ENCODE results near the gene ACY1.
A peak's percentile ranks its signal among the peaks of the same experiment; 100 is the strongest.
"Not testable (repeated sequence)": the region's sequence is repeated elsewhere in the genome, so short reads cannot be mapped to it uniquely, and the experiment has no call there.

Gene ACY1

GRCh38 chr3:51986010-51986947 lies 2.9 kb downstream of the ACY1 start:
- no peak for DNase-seq

DNA sequence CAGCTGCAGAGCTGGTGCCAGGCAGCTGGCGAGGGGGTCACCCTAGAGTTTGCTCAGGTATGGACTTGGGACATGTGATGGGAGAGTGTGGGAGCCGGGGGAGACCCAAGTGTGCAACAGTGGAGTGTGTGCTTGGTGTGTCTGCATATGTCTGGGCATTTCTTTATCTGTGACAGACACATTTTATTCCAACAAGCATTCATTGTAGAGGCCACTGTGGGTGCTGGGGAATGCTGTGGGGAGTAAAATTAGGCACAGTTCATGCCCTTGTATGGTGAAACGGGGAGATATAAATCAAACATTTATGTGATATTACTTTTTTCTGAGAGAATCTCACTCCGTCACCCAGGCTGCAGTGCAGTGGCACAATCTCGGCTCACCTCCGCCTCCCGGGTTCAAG lies 4.2 kb downstream of the ACY1 start:
- DNase-seq = no peak

- DNase-seq = no peak
Measured at GRCh38 chr3:51988286-51989146, 5.2 kb downstream of the ACY1 start.

DNA sequence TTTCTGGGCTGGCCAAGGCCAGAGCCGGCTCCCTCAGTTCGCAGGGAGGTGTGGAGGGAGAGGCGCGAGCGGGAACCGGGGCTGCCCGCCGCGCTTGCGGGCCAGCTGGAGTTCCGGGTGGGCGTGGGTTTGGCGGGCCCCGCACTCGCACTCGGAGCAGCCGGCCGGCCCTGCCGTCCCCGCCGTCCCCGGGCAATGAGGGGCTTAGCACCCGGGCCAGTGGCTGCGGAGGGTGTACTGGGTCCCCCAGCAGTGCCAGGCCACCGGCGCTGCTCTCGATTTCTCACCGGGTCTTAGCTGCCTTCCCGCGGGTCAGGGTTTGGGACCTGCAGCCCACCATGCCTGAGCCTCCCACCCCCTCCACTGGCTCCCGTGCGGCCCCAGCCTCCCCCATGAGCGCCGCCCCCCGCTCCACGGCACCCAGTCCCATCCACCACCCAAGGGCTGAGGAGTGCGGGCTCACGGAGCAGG lies 7.2 kb downstream of the ACY1 start:
- DNase-seq = not testable (repeated sequence)

GRCh38 chr3:51992017-51992682 lies 8.8 kb downstream of the ACY1 start:
- DNase-seq = peak; percentile 44

DNA sequence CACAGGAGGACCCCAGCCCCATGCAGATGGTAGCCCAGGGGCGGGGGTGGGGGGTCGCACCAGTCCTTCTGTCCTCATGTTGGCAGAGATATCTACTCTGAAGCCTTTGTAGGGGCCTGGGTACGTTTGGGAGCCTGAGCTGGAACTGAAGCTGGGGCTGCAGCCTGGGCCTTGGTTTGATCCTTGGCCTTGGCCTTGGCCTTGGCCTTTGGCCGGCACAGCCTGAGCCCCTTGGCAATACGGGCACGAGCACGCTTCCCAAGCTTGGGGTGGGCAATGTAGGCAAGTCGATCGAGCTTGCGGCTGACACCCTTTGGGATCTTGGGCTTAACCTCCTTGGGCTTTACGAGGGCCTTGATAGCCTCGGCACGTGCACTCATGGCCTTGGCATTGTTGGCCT lies 10.3 kb downstream of the ACY1 start:
- not testable (repeated sequence) for DNase-seq

DNA sequence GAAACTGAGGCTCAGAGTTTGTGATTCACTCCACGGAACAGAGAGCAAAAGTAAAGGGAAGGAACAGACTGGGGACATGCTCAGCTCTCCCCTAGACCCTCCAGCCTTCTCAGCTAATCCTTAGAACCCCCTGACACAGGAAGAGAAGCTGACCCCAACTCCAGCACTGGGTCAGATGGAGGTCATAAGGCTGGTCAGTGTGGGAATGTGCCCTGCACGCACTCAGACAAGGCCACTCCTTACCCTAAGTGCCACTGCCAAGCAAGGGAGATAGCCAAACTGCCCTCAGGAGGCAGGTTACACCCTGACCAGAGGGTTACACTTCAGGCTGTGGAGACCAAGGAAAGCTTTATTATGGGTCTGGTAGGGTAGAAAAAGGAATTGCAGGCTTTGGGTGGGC lies 11.2 kb downstream of the ACY1 start:
- DNase-seq = no peak

- DNase-seq = peak; percentile 93
Measured at GRCh38 chr3:51995346-51996163, 12.2 kb downstream of the ACY1 start, which contains the start of gene RPL29. Gene RPL29 (minus strand): TSS chr3:51995895. CDS start chr3:51995461, 434 bp downstream.

GRCh38 chr3:51997172-51997571 lies 13.8 kb downstream of the ACY1 start:
- no peak for DNase-seq

DNA sequence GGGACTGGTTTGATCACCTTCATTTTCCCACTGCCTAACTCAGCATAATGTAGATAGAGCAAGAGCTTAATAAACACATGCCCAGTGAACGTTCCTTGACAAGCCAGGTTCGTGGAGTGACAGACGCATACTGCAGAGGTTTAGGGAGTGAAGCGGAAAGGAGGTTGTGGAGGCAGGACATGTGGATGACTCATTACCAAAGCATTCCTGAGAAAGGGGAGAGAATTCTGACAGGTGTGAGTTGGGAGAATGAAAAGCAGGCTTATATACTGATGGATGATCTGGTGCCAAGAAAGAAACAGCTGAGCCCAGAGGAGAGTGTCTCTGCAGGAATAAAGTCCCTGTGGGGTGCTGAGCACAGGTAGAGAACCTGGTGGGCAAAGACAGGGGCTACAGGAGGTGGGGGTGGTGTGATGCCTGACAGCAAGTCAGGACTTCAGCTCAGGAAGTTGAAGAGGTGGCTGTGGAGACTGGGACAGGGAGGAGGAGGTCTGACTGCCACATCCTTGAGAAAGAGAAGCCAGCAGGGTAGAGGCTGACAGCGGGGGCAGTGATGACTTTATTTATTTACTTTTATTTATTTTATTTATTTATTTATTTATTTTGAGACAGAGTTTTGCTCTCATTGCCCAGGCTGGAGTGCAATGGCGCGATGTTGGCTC lies 14.7 kb downstream of the ACY1 start:
- no peak for DNase-seq

DNA sequence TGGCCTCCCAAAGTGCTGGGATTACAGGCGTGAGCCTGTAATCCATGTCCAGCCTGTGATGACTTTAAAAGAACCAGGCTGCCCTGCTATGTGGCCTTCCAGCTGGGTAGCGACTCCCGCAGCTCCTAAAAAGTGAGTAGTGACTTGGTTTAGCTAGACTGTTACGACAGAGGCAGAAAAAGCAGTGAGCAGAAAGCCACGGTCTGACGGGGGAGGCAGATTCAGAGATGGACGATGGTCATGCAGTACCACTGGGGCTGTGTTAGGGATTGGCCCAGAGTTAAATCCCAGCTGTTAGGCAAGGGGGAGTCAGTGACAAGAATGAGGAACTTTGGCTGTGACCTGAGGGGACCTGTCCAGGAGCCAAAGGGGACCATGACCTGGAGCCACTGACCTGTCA lies 15.4 kb downstream of the ACY1 start:
- DNase-seq = no peak

GRCh38 chr3:51999846-52000245 lies 16.5 kb downstream of the ACY1 start:
- DNase-seq = no peak

GRCh38 chr3:52001443-52001974 lies 18.2 kb downstream of the ACY1 start:
- DNase-seq = peak; percentile 93

GRCh38 chr3:52002748-52003147 lies 19.4 kb downstream of the ACY1 start:
- DNase-seq = no peak

DNA sequence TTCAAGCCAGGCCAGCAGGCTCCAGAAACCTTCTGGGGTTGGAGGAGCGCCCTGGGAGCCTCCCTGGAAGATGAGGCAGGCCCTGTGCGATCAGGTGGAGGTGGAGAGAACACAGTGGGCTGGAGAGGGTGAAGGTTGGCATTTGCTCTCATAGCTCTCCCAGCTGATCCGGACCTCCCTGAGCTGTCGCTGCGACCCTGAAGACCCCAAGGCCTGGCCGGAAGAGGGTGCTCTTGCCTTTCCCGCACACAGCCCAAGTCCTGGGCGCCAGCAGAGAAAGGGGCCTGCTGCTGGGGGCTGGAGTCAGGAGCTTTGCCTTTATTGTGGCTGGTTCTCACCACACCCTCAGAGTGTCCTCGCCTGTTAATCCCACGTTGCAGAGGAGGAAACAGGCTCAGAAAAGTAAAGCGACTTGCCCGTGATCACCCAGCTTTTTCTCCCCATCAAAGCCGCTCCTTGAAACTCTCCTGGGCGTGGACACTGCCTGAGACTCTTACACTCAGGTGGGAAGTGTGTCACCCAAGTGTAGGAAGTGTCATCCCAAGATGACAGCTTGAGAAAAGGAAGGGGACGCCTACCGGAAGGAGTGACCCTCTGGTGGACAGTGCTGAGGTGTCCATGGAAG lies 20.9 kb downstream of the ACY1 start:
- DNase-seq = no peak

- DNase-seq = no peak
Measured at GRCh38 chr3:52004906-52005395, 21.6 kb downstream of the ACY1 start.

DNA sequence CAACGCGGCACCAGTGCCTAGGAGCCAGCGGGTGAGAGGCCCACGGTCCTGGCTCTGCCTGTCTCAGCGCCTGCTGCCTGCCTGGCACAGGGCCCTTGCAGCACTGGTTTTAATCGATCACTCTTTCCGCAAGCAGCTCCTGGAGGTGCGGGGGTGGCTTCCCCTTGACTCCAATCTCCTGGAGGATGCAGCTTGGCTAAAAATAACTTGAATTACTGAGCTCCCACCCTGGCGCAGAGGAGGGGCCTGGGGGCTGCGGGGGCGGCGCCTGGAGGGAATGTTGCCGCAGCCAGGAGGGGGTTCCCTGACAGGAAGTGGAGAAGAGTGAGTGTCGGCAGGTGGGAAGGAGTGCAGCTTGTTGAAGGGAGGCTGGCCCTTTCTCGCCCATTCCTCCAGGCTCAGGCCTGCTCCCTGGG lies 22.2 kb downstream of the ACY1 start:
- DNase-seq = no peak

DNA sequence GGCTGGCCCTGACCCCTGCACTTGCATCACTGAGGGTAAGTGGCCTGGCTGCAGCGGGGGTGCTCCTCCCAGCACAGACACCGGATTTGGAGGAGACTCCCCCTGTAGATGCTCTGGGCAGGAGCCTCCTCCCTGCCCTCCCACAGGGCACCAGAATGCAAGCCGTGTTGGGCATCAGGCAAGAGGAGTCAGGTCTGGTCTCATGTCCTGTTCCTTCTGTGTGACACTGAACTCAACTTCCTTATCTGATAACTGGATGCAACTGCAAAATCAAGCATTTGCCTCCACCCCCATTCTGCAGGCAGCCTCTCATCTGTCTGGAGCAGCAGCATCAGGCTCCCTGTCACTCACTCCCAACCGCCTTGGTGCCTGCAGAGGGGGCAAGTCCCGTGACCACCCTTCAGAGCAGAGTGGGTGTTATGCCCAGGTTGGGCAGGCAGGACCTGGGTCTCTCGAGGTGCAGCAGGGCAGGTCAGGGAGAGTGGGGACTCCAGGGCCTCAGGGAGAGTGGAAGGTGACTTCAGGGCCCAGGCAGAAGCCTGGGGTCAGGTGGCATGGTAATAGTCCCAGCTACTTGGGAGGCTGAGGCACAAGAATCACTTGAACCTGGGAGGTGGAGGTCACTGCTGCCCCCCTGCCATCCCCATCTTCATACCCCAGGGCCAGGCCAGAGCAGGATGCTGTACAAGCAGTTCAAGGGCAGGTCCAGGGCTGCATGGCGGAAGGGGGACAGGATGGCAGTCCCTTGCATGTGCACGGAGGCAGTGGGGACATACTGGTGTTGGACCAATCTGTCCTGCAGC lies 22.9 kb downstream of the ACY1 start:
- DNase-seq = no peak

- no peak for DNase-seq
Measured at GRCh38 chr3:52006820-52007133, 23.4 kb downstream of the ACY1 start.

- no peak for DNase-seq
Measured at GRCh38 chr3:52007291-52007690, 24.0 kb downstream of the ACY1 start.
